K562 (cell line): Measurements from ENCODE around the gene CPLANE2. TPM values are rescaled to one million over a fixed set of nuclear protein-coding genes. Genes with fewer than 3 reads are reported as not detected.

Source experiments
- E2F3 ChIP-seq: fragments of 250-450 bp; sonication (Bioruptor Pico); IDR thresholded peaks from 2 replicates; pipeline ENCODE4 v1.4.0; 2020; ENCODE audit warnings: mild to moderate bottlenecking
- MYBL2 ChIP-seq, 2 experiments: fragments of 450-650 bp in 1 of 2; sonication (generic) in 1 of 2; formaldehyde crosslinking in 1 of 2; IDR thresholded peaks; 2 replicates each; pipeline versions ENCODE4 v1.6.1 to v1.8.1; 2017 to 2022; ENCODE audit warnings: borderline replicate concordance in 1 of 2, inconsistent platforms in 1 of 2, low read depth in 1 of 2, mild to moderate bottlenecking in 1 of 2, missing genetic modification reagents in 1 of 2, moderate library complexity in 1 of 2
- NFIX ChIP-seq: fragments of 250-450 bp; sonication (Bioruptor Pico); IDR thresholded peaks from 2 replicates; pipeline ENCODE4 v1.4.0; 2020; ENCODE audit warnings: low read depth, mild to moderate bottlenecking, moderate library complexity
- NR1H2 ChIP-seq: sonication (generic); formaldehyde crosslinking; IDR thresholded peaks from 2 replicates; pipeline ENCODE4 v1.4.0; 2020; ENCODE audit warnings: mild to moderate bottlenecking, missing genetic modification reagents
- PCBP2 ChIP-seq: fragments of 200-400 bp; formaldehyde crosslinking; IDR thresholded peaks from 2 replicates; pipeline ENCODE4 v1.6.1; 2018; ENCODE audit warnings: low read length, low read depth, mild to moderate bottlenecking, moderate library complexity; ENCODE audit not compliant: poor library complexity, severe bottlenecking
- SMAD2 ChIP-seq: fragments of 150-350 bp; IDR thresholded peaks from 2 replicates; pipeline ENCODE4 v1.6.1; 2014; ENCODE audit warnings: low read depth, mild to moderate bottlenecking, low read length
- SP1 ChIP-seq: sonication (generic); formaldehyde crosslinking; IDR thresholded peaks from 2 replicates; pipeline ENCODE4 v1.8.1; 2022; ENCODE audit warnings: mild to moderate bottlenecking, missing genetic modification reagents
- TSC22D4 ChIP-seq: fragments of 450-650 bp; IDR thresholded peaks from 2 replicates; pipeline ENCODE4 v1.6.1; 2016; ENCODE audit warnings: missing genetic modification characterization, missing biosample characterization, control low read depth
- polyA plus RNA-seq, 8 experiments: library from polyadenylated mRNA; depleted of rRNA in 4 of 8; stranded (reverse) in 5 of 8; unstranded in 3 of 8; fragments of >200 nt; fragmentation: Nextera tagmentation in 2 of 8; fragmentation: Illumina TruSeq in 1 of 8; extraction: Ambion mirVana in 2 of 8; extraction: Trizol in 1 of 8; gene quantifications; 2 replicates each; pipeline versions ENCODE4 v1.2.1 to v1.2.3, GENCODE V29; 2011 to 2014; ENCODE audit warnings: inconsistent platforms in 1 of 8, missing spikeins in 1 of 8
- total RNA-seq, 7 experiments: library from RNA; depleted of rRNA in 6 of 7; stranded (reverse); fragments of >200 nt in 6 of 7; fragmentation: Illumina TruSeq in 2 of 7; extraction: Trizol in 2 of 7; gene quantifications; 2 replicates each; pipeline versions ENCODE4 v1.2.1 to v1.2.3, GENCODE V29; 2011 to 2021; ENCODE audit warnings: low replicate concordance in 1 of 7
- TF ChIP-seq, protein P1 (sequence below): fragments of 450-650 bp; IDR thresholded peaks from 2 replicates; pipeline ENCODE4 v1.6.1; 2017; ENCODE audit warnings: mild to moderate bottlenecking, moderate library complexity
- TF ChIP-seq, protein P2 (sequence below), 2 experiments: fragments of 450-650 bp; IDR thresholded peaks; 2 replicates each; pipeline ENCODE4 v1.6.1; 2016; ENCODE audit warnings: mild to moderate bottlenecking in 2 of 2, borderline replicate concordance in 1 of 2, low read depth in 1 of 2, moderate library complexity in 1 of 2
- TF ChIP-seq, protein P3 (sequence below), 3 experiments: fragments of 200-800 bp in 1 of 3; fragments of 250-450 bp in 1 of 3; fragments of 450-650 bp in 1 of 3; sonication (Bioruptor Pico) in 1 of 3; sonication (Bioruptor generic) in 1 of 3; formaldehyde crosslinking in 1 of 3; IDR thresholded peaks; 2 replicates each; pipeline versions ENCODE4 v1.6.1 to v1.8.0; 2016 to 2022; ENCODE audit warnings: mild to moderate bottlenecking in 2 of 3, missing genetic modification characterization in 2 of 3, missing compliant biosample characterization in 1 of 3, moderate library complexity in 1 of 3

The CPLANE2 gene
- total and polyA plus RNA-seq, 9 of the 15 experiments (the other 6 are each of a cell fraction or from before 2014, with no cell fraction given) = 0.17 to 20.9 (median 8.1) TPM

DNA sequence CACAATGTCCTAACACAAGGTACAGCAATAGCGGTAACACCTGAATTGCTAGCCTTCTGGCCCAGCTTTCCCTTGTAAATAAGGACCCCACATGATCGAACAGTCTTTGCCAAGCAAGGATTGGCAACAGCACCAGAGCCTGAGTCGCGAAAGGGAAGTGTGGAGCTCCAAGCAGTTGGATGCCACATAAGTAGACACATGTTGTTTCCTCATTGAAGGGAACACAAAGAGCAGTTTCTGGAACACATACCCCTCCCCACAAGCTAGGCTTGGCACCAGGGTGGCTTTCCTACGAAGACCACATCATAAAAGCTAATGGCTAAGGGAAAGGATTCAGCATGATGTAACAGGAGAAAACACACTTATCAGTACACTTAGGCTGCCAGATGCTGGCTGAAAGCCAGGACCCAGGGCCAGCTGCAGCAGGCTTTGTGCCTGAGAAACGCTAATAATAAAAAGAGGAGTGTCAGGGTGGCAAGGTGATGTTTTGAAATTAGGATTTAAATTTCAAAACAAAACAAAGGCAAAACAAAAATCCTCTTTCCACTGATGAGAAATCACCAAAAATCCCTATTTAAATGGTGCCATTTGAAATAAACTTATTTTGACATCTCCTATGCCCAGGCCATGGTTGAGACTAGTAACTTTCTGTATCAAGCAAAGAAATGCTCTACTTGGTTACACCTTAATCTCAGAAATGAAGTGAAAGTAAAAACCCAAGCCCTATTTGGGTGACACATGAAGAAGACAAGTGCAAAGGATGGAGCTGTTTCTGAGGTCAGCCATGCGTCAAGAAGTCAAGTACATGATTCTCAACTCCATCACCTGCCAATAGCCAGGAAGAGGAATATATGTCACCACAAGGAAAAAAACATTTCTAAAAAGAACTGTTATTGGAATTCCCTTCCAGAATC, 11.9 kb upstream of the CPLANE2 start (continued):
- TF ChIP-seq, protein P1, sequence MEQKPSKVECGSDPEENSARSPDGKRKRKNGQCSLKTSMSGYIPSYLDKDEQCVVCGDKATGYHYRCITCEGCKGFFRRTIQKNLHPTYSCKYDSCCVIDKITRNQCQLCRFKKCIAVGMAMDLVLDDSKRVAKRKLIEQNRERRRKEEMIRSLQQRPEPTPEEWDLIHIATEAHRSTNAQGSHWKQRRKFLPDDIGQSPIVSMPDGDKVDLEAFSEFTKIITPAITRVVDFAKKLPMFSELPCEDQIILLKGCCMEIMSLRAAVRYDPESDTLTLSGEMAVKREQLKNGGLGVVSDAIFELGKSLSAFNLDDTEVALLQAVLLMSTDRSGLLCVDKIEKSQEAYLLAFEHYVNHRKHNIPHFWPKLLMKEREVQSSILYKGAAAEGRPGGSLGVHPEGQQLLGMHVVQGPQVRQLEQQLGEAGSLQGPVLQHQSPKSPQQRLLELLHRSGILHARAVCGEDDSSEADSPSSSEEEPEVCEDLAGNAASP = no peak
- TF ChIP-seq SMAD2 (no peak), E2F3 (CRISPR knock-in tag) (0 out of 2 replicates have a peak, but pooled peaks have one; percentile 20), TSC22D4 (tag) (no peak), NFIX (CRISPR knock-in tag) (peak; percentile 61; the same call in 1 of the 2 replicates), SP1 (CRISPR knock-in tag) (0 out of 2 replicates have a peak, but pooled peaks have one; percentile 57), MYBL2 (IDR thresholded peaks at IDR 0.05; ENCODE audit: low read depth) (no peak), MYBL2 (CRISPR knock-in tag; IDR thresholded peaks at IDR 0.05; ENCODE audit: borderline replicate concordance) (no peak), PCBP2 (no peak), NR1H2 (CRISPR knock-in tag) (no peak)
- TF ChIP-seq, protein P2, sequence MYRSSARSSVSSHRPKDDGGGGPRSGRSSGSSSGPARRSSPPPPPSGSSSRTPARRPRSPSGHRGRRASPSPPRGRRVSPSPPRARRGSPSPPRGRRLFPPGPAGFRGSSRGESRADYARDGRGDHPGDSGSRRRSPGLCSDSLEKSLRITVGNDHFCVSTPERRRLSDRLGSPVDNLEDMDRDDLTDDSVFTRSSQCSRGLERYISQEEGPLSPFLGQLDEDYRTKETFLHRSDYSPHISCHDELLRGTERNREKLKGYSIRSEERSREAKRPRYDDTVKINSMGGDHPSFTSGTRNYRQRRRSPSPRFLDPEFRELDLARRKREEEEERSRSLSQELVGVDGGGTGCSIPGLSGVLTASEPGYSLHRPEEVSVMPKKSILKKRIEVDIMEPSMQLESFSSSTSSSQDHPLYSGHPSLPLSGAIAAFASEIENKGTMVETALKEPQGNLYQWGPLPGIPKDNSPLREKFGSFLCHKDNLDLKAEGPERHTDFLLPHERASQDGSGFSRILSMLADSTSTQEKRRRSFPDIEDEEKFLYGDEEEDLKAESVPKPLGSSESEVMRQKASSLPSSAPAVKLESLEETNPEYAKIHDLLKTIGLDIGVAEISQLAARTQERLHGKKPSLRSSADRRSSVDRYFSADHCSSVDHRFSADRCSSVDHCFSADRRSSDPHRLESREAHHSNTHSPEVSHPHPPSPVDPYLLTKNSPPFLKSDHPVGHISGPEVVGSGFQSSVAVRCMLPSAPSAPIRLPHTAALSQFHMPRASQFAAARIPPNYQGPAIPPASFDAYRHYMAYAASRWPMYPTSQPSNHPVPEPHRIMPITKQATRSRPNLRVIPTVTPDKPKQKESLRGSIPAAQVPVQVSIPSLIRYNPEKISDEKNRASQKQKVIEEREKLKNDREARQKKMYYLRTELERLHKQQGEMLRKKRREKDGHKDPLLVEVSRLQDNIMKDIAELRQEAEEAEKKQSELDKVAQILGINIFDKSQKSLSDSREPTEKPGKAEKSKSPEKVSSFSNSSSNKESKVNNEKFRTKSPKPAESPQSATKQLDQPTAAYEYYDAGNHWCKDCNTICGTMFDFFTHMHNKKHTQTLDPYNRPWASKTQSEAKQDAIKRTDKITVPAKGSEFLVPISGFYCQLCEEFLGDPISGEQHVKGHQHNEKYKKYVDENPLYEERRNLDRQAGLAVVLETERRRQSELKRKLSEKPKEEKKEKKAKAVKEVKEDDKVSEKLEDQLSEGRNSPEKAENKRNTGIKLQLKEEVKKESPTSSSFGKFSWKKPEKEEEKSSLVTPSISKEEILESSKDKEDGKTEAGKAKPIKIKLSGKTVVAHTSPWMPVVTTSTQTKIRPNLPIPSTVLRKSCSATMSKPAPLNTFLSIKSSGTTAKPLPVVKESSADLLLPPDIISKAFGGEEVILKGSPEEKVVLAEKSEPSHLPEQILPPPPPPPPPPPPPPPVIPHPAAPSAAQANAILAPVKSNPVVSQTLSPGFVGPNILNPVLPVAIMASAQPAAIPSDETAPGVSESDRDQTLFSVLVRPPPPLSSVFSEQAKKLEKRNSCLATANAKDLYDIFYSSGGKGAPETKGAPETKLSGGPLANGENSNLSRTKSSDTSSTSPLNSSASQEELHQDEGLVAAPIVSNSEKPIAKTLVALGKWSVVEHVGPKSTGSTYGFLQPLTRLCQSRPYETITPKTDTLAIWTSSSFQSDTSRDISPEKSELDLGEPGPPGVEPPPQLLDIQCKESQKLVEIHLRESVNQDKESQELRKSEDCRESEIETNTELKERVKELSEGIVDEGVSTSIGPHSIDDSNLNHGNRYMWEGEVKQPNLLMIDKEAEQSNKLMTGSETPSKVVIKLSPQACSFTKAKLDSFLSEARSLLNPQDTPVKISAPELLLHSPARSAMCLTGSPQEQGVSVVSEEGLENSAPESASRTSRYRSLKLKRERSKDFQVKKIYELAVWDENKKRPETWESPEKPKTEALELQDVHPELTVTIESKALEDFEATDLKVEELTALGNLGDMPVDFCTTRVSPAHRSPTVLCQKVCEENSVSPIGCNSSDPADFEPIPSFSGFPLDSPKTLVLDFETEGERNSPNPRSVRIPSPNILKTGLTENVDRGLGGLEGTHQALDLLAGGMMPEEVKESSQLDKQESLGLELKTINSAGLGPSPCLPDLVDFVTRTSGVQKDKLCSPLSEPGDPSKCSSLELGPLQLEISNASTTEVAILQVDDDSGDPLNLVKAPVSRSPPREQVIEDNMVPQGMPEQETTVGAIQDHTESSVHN (IDR thresholded peaks at IDR 0.05; ENCODE audit: borderline replicate concordance in 1 of 2, low read depth in 1 of 2) = peak in 1 of 2 experiments; percentile 86; a peak in 2 of 4 replicates
- TF ChIP-seq, protein P3, sequence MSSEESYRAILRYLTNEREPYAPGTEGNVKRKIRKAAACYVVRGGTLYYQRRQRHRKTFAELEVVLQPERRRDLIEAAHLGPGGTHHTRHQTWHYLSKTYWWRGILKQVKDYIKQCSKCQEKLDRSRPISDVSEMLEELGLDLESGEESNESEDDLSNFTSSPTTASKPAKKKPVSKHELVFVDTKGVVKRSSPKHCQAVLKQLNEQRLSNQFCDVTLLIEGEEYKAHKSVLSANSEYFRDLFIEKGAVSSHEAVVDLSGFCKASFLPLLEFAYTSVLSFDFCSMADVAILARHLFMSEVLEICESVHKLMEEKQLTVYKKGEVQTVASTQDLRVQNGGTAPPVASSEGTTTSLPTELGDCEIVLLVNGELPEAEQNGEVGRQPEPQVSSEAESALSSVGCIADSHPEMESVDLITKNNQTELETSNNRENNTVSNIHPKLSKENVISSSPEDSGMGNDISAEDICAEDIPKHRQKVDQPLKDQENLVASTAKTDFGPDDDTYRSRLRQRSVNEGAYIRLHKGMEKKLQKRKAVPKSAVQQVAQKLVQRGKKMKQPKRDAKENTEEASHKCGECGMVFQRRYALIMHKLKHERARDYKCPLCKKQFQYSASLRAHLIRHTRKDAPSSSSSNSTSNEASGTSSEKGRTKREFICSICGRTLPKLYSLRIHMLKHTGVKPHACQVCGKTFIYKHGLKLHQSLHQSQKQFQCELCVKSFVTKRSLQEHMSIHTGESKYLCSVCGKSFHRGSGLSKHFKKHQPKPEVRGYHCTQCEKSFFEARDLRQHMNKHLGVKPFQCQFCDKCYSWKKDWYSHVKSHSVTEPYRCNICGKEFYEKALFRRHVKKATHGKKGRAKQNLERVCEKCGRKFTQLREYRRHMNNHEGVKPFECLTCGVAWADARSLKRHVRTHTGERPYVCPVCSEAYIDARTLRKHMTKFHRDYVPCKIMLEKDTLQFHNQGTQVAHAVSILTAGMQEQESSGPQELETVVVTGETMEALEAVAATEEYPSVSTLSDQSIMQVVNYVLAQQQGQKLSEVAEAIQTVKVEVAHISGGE (CRISPR knock-in tag; IDR thresholded peaks at IDR 0.05) = no peak; a peak in 1 of 6 replicates
